K562 (cell line): Measurements from ENCODE around the gene MYOM1. TPM values are rescaled to one million over a fixed set of nuclear protein-coding genes. Genes with fewer than 3 reads are reported as not detected.

Experiments used
- BCOR ChIP-seq: fragments of 450-650 bp; IDR thresholded peaks from 2 replicates; pipeline ENCODE4 v1.6.1; 2016
- CEBPG ChIP-seq, 3 experiments: fragments of 200-800 bp in 1 of 3; sonication (Bioruptor generic) in 1 of 3; sonication (generic) in 1 of 3; formaldehyde crosslinking in 1 of 3; IDR thresholded peaks in 2 of 3; conservative IDR thresholded peaks in 1 of 3; 2 replicates each; pipeline versions ENCODE4 v1.6.1 to v1.8.0; 2016 to 2022; ENCODE audit warnings: missing compliant biosample characterization in 2 of 3, missing genetic modification characterization in 2 of 3, mild to moderate bottlenecking in 1 of 3, missing genetic modification reagents in 1 of 3
- E2F3 ChIP-seq: fragments of 250-450 bp; sonication (Bioruptor Pico); IDR thresholded peaks from 2 replicates; pipeline ENCODE4 v1.4.0; 2020; ENCODE audit warnings: mild to moderate bottlenecking
- ESRRB ChIP-seq: fragments of 250-450 bp; sonication (Bioruptor Pico); IDR thresholded peaks from 2 replicates; pipeline ENCODE4 v1.5.0; 2020; ENCODE audit warnings: mild to moderate bottlenecking, moderate library complexity, borderline replicate concordance
- HNRNPUL1 ChIP-seq: fragments of 200-400 bp; formaldehyde crosslinking; IDR thresholded peaks from 2 replicates; pipeline ENCODE4 v1.6.1; 2017; ENCODE audit warnings: low read length
- KLF1 ChIP-seq: fragments of 450-650 bp; IDR thresholded peaks from 2 replicates; pipeline ENCODE4 v1.6.1; 2016; ENCODE audit warnings: missing genetic modification characterization, missing compliant biosample characterization
- LEF1 ChIP-seq: fragments of 450-650 bp; IDR thresholded peaks from 2 replicates; pipeline ENCODE4 v1.6.1; 2016; ENCODE audit warnings: mild to moderate bottlenecking
- MXI1 ChIP-seq: IDR thresholded peaks from 2 replicates; pipeline ENCODE4 v1.6.1; 2011; ENCODE audit warnings: low read depth, mild to moderate bottlenecking, improper control_type of control experiment, low read length
- PHF21A ChIP-seq: fragments of 450-650 bp; IDR thresholded peaks from 2 replicates; pipeline ENCODE4 v1.6.1; 2017; ENCODE audit warnings: low read depth, borderline replicate concordance
- PHF8 ChIP-seq: fragments of 200-600 bp; sonication (generic); IDR thresholded peaks from 2 replicates; pipeline ENCODE4 v1.6.1; 2012; ENCODE audit warnings: mixed run types, mild to moderate bottlenecking, inconsistent platforms, low read length, moderate library complexity, borderline replicate concordance
- POLR2H ChIP-seq: IDR thresholded peaks from 2 replicates; pipeline ENCODE4 v1.6.1; 2016; ENCODE audit warnings: missing genetic modification characterization, low read depth, mild to moderate bottlenecking, control low read depth, missing compliant biosample characterization, moderate library complexity
- PTTG1 ChIP-seq: fragments of 450-650 bp; IDR thresholded peaks from 2 replicates; pipeline ENCODE4 v1.6.1; 2016; ENCODE audit warnings: low read depth, mild to moderate bottlenecking, missing genetic modification characterization, missing compliant biosample characterization
- TBP ChIP-seq: optimal IDR thresholded peaks from 2 replicates; pipeline ENCODE3; 2011; ENCODE audit warnings: low read depth, low read length, improper control_type of control experiment
- TRIM24 ChIP-seq, 2 experiments: fragments of 450-650 bp; IDR thresholded peaks; 2 replicates each; pipeline ENCODE4 v1.6.1; 2016
- TSC22D4 ChIP-seq: fragments of 450-650 bp; IDR thresholded peaks from 2 replicates; pipeline ENCODE4 v1.6.1; 2016; ENCODE audit warnings: missing genetic modification characterization, missing biosample characterization, control low read depth
- ZBTB2 ChIP-seq: fragments of 450-650 bp; IDR thresholded peaks from 2 replicates; pipeline ENCODE4 v1.6.1; 2016; ENCODE audit warnings: antibody characterized with exemption
- ZFPM2 ChIP-seq: fragments of 250-450 bp; sonication (Bioruptor Pico); IDR thresholded peaks from 2 replicates; pipeline ENCODE4 v1.5.1; 2022; ENCODE audit warnings: mild to moderate bottlenecking
- ZFX ChIP-seq: sonication (generic); formaldehyde crosslinking; IDR thresholded peaks from 2 replicates; pipeline ENCODE4 v1.8.0; 2022; ENCODE audit warnings: mild to moderate bottlenecking, missing genetic modification reagents, moderate library complexity
- ZNF217 ChIP-seq: sonication (generic); formaldehyde crosslinking; IDR thresholded peaks from 2 replicates; pipeline ENCODE4 v1.8.0; 2022; ENCODE audit warnings: mild to moderate bottlenecking, missing genetic modification reagents
- ZNF444 ChIP-seq: fragments of 250-450 bp; sonication (Bioruptor Pico); IDR thresholded peaks from 2 replicates; pipeline ENCODE4 v1.4.0; 2020; ENCODE audit warnings: mild to moderate bottlenecking, moderate library complexity
- polyA plus RNA-seq, 8 experiments: library from polyadenylated mRNA; depleted of rRNA in 4 of 8; stranded (reverse) in 5 of 8; unstranded in 3 of 8; fragments of >200 nt; fragmentation: Nextera tagmentation in 2 of 8; fragmentation: Illumina TruSeq in 1 of 8; extraction: Ambion mirVana in 2 of 8; extraction: Trizol in 1 of 8; gene quantifications; 2 replicates each; pipeline versions ENCODE4 v1.2.1 to v1.2.3, GENCODE V29; 2011 to 2014; ENCODE audit warnings: inconsistent platforms in 1 of 8, missing spikeins in 1 of 8
- total RNA-seq, 7 experiments: library from RNA; depleted of rRNA in 6 of 7; stranded (reverse); fragments of >200 nt in 6 of 7; fragmentation: Illumina TruSeq in 2 of 7; extraction: Trizol in 2 of 7; gene quantifications; 2 replicates each; pipeline versions ENCODE4 v1.2.1 to v1.2.3, GENCODE V29; 2011 to 2021; ENCODE audit warnings: low replicate concordance in 1 of 7
- TF ChIP-seq, protein P1 (sequence below): sonication (generic); formaldehyde crosslinking; IDR thresholded peaks from 2 replicates; pipeline ENCODE4 v1.8.1; 2023; ENCODE audit warnings: mild to moderate bottlenecking, missing genetic modification reagents

Gene MYOM1
- total and polyA plus RNA-seq, 9 of the 15 experiments (the other 6 are each of a cell fraction or from before 2014, with no cell fraction given) = 0.01 to 0.62 (median 0.25) TPM

- peak; percentile 82 for TF ChIP-seq PHF8
- TF ChIP-seq BCOR = peak; percentile 40; the same call in 1 of the 2 replicates
- peak; percentile 71; the same call in 1 of the 2 replicates for TF ChIP-seq E2F3 (CRISPR knock-in tag)
- no peak; the same call in 1 of the 2 replicates for TF ChIP-seq ZBTB2
- TF ChIP-seq PTTG1 = no peak
- TF ChIP-seq, protein P1, sequence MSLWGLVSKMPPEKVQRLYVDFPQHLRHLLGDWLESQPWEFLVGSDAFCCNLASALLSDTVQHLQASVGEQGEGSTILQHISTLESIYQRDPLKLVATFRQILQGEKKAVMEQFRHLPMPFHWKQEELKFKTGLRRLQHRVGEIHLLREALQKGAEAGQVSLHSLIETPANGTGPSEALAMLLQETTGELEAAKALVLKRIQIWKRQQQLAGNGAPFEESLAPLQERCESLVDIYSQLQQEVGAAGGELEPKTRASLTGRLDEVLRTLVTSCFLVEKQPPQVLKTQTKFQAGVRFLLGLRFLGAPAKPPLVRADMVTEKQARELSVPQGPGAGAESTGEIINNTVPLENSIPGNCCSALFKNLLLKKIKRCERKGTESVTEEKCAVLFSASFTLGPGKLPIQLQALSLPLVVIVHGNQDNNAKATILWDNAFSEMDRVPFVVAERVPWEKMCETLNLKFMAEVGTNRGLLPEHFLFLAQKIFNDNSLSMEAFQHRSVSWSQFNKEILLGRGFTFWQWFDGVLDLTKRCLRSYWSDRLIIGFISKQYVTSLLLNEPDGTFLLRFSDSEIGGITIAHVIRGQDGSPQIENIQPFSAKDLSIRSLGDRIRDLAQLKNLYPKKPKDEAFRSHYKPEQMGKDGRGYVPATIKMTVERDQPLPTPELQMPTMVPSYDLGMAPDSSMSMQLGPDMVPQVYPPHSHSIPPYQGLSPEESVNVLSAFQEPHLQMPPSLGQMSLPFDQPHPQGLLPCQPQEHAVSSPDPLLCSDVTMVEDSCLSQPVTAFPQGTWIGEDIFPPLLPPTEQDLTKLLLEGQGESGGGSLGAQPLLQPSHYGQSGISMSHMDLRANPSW = no peak
- no peak for TF ChIP-seq TSC22D4 (tag)
- no peak for TF ChIP-seq ZNF217 (CRISPR knock-in tag)
- no peak for TF ChIP-seq CEBPG (CRISPR knock-in tag; IDR thresholded peaks at IDR 0.05)
- no peak for TF ChIP-seq CEBPG (tag; conservative IDR thresholded peaks at IDR 0.05 in 1 of 2, IDR thresholded peaks at IDR 0.05 in 1 of 2)
- TF ChIP-seq ZNF444 (CRISPR knock-in tag) = 0 out of 2 replicates have a peak, but pooled peaks have one; percentile 14
- TF ChIP-seq POLR2H (tag) = no peak
- no peak for TF ChIP-seq ZFPM2 (CRISPR knock-in tag)
- peak; percentile 97 for TF ChIP-seq KLF1 (tag)
- 0 out of 2 replicates have a peak, but pooled peaks have one; percentile 43 for TF ChIP-seq MXI1
- TF ChIP-seq ZFX (CRISPR knock-in tag) = no peak
- TF ChIP-seq TRIM24 (IDR thresholded peaks at IDR 0.05) = peak in 1 of 2 experiments; percentile 87; a peak in 2 of 4 replicates
- TF ChIP-seq LEF1 = 0 out of 2 replicates have a peak, but pooled peaks have one; percentile 28
- TF ChIP-seq ESRRB (CRISPR knock-in tag) = no peak
- TF ChIP-seq HNRNPUL1 = no peak
- peak; percentile 94 for TF ChIP-seq TBP
- no peak for TF ChIP-seq PHF21A
Measured at GRCh38 chr18:3247240-3248061, 27.7 kb upstream of the MYOM1 start, which contains the start of gene MYL12A (continued).
